Activated CD8-positive, alpha-beta memory T cell treated with anti-CD3 and anti-CD28 coated beads, Interleukin-2, amount 50 U/mL, for 24 hours (primary cell): Measurements from ENCODE around the gene MAP4K5.

Experiments
- DNase-seq: peaks from one replicate; pipeline ENCODE4 v3.0.0-alpha.2; 2020; ENCODE audit errors: extremely low read depth

The MAP4K5 gene

GRCh38 chr14:50399251-50400032 is 132.9 kb downstream of the MAP4K5 start:
- DNase-seq: no peak

GRCh38 chr14:50398189-50398580 is 134.2 kb downstream of the MAP4K5 start:
- no peak for DNase-seq

- DNase-seq: no peak
Measured at GRCh38 chr14:50397390-50398188, 134.8 kb downstream of the MAP4K5 start.

- DNase-seq: no peak
Measured at GRCh38 chr14:50396631-50397389, 135.6 kb downstream of the MAP4K5 start, which contains the start of gene CDKL1. Gene CDKL1, minus strand, starts transcription at chr14:50396881. Its CDS starts 1,013 bp downstream, at chr14:50395868.

- no peak for DNase-seq
Measured at GRCh38 chr14:50395448-50395847, 136.9 kb downstream of the MAP4K5 start.

- no peak for DNase-seq
Measured at GRCh38 chr14:50394713-50395112, 137.7 kb downstream of the MAP4K5 start.

- DNase-seq: no peak
Measured at GRCh38 chr14:50389668-50390441, 142.5 kb downstream of the MAP4K5 start.

GRCh38 chr14:50388256-50388931 is 144.0 kb downstream of the MAP4K5 start:
- DNase-seq: no peak

GRCh38 chr14:50387548-50387947 is 144.8 kb downstream of the MAP4K5 start:
- DNase-seq: no peak

GRCh38 chr14:50383618-50384225 is 148.6 kb downstream of the MAP4K5 start:
- no peak for DNase-seq

GRCh38 chr14:50381823-50382287 is 150.5 kb downstream of the MAP4K5 start:
- DNase-seq: no peak

- no peak for DNase-seq
Measured at GRCh38 chr14:50381008-50381407, 151.4 kb downstream of the MAP4K5 start.

- DNase-seq: no peak
Measured at GRCh38 chr14:50380455-50380854, 151.9 kb downstream of the MAP4K5 start.

- DNase-seq: no peak
Measured at GRCh38 chr14:50379563-50379962, 152.8 kb downstream of the MAP4K5 start.

- no peak for DNase-seq
Measured at GRCh38 chr14:50377550-50378085, 154.8 kb downstream of the MAP4K5 start.

- DNase-seq: no peak
Measured at GRCh38 chr14:50375760-50376159, 156.6 kb downstream of the MAP4K5 start.

- no peak for DNase-seq
Measured at GRCh38 chr14:50373959-50374358, 158.4 kb downstream of the MAP4K5 start.

- DNase-seq: no peak
Measured at GRCh38 chr14:50371546-50371945, 160.8 kb downstream of the MAP4K5 start.
